ENCODE results near the gene TEX50.
"Not testable (repeated sequence)": the region's sequence is repeated elsewhere in the genome, so short reads cannot be mapped to it uniquely, and the experiment has no call there.

Gene TEX50

DNA sequence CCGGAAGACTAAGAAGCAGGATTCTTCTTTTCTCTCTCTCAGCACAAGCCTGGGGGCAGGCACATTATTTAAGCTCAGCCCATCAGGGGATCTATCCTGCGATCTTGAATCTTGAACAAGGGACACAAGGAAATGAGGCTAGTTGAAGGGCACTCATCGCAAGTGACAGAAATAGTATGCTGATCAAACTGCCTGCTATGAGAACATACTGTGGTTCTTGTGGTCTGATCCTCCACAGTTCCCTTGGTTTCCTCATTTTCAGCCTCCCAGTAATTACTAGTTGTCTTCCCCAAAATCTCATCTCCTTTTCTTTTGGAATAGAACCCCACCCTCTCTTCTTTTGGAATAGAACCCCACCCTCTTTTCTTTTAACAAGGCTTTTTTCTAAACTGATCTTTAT, 28.0 kb downstream of the TEX50 start:
- no peak for DNase-seq

DNA sequence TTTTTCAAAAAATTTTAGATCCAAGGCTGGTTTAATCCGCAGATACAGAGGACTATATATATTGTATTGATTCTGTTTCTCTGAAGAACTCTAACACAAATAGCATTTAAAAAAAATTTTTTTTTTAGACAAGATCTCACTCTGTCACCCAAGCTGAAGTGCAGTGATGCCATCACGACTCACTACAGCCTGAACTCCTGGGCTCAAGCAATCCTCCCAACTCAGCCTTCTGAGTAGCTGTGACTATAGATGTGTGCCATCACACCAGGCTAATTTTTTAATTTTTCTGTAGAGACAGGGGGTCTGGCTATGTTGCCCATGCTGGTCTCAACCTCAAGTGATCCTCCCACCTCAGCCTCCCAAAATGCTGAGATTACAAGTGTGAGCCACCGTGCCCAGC, 31.5 kb downstream of the TEX50 start:
- no peak for DNase-seq

DNA sequence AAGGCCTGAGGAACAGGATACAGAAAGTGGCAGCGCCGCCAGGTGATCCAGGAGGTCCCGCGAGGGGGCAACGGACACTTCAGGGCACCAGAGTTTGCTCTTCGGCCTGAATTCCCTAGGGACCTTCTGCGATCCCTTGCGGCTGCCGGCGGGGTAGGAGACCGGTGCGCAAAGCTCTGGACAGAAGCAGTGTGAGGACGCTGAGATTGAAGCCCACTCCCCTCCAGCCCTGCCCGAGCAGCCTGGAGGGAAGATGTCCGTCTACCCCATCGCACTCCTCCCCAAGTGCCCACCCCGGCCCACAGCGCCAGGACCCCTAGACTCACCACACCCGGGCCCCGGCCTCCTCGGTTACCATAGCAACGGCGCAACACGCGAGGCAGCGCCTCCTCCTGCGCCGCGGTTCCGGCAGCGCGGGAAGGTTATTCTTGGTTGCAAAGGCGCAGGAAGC, 34.4 kb downstream of the TEX50 start, which contains the start of gene ANKRD45:
Gene ANKRD45, minus strand, starts transcription at position 361 of the 451 bp plus-strand sequence. CDS start 10,433 bp downstream, outside the sequence.
- no peak for DNase-seq

DNA sequence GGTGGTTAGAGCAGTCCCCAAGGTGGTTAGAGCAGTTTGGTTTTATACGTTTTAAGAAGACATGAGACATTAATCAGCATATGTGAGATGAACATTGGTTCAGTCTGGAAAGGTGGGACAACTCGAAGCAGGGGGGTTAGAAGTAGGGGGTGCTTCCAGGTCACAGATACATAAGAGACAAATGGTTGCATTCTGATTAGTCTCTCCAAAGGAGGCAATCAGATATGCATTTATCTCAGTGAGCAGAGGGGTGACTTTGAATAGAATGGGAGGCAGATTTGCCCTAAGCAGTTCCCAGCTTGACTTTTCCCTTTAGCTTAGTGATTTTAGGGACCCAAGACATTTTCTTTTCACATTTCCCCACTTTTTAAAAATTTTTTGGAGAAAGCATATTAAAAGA, 39.4 kb downstream of the TEX50 start:
- DNase-seq, result not testable (repeated sequence)

DNA sequence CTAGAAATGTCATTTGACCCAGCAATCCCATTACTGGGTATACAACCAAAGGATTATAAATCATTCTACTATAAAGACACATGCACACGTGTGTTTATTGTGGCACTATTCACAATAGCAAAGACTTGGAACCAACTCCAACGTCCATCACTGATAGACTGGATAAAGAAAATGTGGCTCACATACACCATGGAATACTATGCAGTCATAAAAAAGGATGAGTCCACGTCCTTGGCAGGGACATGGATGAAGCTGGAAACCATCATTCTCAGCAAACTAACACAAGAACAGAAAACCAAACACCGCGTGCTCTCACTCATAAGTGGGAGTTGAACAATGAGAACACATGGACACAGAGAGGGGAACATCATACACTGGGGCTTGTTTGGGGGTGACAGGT, 45.0 kb downstream of the TEX50 start:
- DNase-seq, result not testable (repeated sequence)

DNA sequence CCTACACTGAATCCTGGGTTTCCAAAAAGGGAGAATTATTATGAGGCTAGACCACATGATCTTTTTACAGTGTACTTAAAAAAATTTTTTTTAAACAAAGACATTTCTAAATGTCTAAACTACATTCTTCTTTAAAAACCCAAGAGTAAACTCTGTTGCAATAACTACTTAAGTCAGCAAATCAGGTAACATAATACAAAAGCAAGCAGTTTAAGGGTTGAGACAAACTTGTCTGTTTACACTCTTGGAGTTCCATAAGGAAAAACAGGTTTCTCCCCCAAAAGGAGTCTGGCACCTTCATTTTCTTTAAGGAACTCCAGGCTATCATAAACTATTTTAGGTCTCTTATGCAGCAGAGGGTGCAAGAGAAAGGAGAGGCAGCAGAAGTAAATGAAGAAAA, 47.0 kb downstream of the TEX50 start:
- DNase-seq, result no peak

DNA sequence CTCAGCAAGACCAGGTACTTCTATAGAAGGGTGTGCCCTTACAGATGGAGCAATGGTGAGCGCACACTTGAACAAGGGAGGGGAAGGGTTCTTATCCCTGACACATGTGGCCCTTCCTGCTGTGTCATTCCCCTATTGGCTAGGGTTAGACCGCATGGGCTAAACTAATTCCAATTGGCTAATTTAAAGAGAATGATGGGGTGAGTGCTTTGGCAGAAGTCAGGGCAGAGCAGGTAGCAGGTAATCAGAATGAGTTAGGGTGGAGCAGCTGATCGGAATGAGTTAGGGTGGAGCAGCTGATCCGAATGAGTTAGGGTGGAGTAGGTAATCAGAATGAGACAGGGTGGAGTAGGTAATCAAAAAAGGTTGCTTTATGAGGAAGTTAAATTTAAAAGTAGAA, 48.7 kb downstream of the TEX50 start:
- DNase-seq, result not testable (repeated sequence)

DNA sequence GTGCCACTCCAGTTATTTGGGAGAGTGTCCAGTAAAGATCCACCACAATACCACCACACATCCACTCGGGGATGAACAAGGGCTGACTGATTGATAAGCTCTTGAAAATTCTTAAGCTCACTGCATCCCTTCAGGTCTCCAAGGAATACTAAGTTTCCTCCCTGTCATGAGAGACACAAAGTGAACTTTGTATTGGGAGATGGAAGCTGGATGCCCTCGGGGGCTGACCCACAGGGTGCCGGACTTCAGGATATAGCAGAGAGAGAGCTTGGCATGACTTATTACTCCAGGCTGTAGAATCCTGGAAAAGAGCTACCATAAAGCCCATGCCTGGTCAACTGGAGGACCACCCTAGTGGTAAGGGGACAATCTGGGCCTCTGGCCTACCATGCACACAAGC, 50.0 kb downstream of the TEX50 start:
- DNase-seq, result not testable (repeated sequence)

Measured in CD4-positive, alpha-beta T cell treated with Interferon gamma for 1 hour (primary cell).